GM06990 (cell line): Measurements from ENCODE around the gene STAC3.

Experiments
- DNase-seq: peaks from one replicate; pipeline ENCODE4 v3.0.0-alpha.2; 2011; ENCODE audit not compliant: insufficient read length; ENCODE audit errors: extremely low read depth
- H3K27me3 ChIP-seq: replicated peaks from 2 replicates; pipeline ENCODE4 v1.6.0; 2011; ENCODE audit warnings: low read length; ENCODE audit not compliant: control insufficient read depth, insufficient read depth
- H3K36me3 ChIP-seq: 2 replicates; pipeline ENCODE4 v1.5.1; 2011; ENCODE audit warnings: low read length; ENCODE audit not compliant: control insufficient read depth, insufficient read depth
- H3K4me3 ChIP-seq: replicated peaks from 2 replicates; pipeline ENCODE4 v1.5.1; 2011; ENCODE audit warnings: low read depth, mild to moderate bottlenecking, control low read depth, low read length
- TF ChIP-seq, protein P1 (sequence below): IDR thresholded peaks from 2 replicates; pipeline ENCODE4 v1.5.1; 2011; ENCODE audit warnings: low read length, control low read depth, mild to moderate bottlenecking, inconsistent platforms; ENCODE audit not compliant: insufficient read depth, poor library complexity, severe bottlenecking

STAC3 gene

DNA sequence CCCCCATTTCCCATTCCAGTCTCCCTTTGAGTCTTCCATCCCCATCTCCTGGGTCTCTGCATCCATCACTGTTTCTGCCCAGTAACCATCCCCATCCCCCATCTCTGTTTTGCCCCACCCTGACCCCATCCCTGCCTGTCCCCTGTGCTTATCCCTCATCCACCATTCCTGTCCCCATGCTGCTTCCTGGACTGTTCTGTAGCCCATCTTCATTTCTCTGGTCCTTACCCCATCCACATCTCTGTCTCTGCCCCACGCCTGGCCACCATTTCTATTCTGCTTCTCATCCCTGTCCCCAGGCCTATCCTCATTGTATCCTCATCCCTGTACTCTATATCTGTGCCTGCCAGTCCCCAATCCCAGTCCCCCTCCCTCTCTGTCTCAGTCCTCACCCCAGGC is 30.2 kb downstream of the STAC3 start:
- no peak overlapping the region for H3K4me3 ChIP-seq
- TF ChIP-seq, protein P1, sequence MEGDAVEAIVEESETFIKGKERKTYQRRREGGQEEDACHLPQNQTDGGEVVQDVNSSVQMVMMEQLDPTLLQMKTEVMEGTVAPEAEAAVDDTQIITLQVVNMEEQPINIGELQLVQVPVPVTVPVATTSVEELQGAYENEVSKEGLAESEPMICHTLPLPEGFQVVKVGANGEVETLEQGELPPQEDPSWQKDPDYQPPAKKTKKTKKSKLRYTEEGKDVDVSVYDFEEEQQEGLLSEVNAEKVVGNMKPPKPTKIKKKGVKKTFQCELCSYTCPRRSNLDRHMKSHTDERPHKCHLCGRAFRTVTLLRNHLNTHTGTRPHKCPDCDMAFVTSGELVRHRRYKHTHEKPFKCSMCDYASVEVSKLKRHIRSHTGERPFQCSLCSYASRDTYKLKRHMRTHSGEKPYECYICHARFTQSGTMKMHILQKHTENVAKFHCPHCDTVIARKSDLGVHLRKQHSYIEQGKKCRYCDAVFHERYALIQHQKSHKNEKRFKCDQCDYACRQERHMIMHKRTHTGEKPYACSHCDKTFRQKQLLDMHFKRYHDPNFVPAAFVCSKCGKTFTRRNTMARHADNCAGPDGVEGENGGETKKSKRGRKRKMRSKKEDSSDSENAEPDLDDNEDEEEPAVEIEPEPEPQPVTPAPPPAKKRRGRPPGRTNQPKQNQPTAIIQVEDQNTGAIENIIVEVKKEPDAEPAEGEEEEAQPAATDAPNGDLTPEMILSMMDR = no peak
- peaks cover 11% of the 10 kb centered on the region for H3K27me3 ChIP-seq
- no peaks in the 10 kb centered on the region for H3K36me3 ChIP-seq
- no peak for DNase-seq

DNA sequence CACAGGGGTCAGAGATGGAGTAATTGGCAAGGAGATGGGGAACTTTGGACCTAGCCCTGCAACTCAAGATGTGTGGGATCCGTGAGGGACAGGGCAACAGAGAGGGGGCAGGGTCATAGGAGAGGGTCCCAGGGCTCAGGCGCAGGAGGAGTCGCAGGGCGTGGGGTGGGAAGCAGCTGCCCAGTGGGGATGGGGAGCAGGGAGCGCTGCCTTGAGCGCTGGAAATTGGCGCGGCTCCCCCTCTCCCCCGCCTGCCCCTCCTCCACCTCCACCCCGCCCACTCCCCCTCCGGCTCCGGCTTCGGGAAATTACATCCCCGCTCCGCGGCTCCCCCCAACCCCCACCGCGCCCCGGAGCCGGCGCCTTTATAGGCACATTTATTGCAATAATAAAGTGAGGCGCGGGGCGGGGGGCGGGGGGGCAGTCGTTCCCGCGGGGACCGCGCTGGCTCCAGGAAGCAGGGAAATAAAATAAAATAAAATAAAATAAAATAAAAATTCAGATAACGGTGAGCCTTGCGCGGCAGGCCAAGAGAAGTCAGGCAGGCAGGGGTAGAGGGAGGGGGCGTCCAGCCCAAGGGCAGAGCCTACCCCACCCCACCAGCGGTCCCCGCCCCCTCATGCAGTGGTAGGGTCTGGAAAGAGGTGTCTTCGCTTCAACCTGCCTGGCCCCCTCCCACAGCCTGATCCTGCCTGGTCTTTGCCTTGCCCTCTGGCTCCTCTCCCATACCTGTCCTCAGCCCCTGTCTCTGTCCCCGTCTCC is 30.8 kb downstream of the STAC3 start:
- no peak for DNase-seq
- TF ChIP-seq, protein P1 = no peak
- Histone ChIP-seq H3K27me3 (peaks cover 13% of the 10 kb centered on the region), H3K4me3 (no peak overlapping the region), H3K36me3 (no peaks in the 10 kb centered on the region)

DNA sequence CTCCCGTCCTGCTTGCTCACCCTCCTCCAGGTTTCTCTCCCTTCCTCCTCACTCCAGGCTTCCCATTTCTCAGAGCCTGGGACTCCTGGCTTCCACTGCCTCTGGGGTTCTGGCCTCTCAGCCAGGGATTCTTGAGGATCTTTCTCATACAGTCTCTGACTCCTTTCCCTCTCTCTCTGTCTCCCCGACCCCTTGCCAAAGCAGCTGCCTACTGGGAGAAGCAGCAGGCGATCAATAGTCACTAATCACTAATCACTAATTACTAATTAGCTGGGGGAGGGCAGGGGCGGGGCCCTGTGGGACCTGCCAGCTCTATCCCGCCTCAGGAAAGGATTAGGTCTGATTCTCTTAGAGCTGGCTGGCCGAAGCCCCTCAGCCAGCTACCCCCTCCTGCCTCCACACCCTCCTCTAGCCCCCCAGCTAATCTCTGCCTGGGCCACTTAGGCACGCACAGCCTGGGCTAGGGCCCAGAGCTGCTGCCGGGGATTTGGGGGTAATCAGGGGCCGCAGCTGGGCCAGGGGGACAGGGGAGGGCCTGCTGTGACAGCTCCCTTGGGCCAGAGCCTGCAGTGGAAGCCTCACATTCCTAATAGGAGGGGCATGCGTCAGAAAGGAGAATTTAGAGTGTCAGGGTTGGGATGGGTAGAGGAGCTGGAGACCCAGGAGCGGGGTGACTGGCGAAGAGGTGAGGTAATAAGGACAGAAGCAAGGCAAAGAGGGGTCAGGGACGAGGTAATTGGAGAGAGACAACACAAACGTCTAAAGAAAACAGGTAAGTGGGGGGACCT is 31.6 kb downstream of the STAC3 start:
- no peak for DNase-seq
- TF ChIP-seq, protein P1 = no peak
- H3K27me3 ChIP-seq = peaks cover 13% of the 10 kb centered on the region

DNA sequence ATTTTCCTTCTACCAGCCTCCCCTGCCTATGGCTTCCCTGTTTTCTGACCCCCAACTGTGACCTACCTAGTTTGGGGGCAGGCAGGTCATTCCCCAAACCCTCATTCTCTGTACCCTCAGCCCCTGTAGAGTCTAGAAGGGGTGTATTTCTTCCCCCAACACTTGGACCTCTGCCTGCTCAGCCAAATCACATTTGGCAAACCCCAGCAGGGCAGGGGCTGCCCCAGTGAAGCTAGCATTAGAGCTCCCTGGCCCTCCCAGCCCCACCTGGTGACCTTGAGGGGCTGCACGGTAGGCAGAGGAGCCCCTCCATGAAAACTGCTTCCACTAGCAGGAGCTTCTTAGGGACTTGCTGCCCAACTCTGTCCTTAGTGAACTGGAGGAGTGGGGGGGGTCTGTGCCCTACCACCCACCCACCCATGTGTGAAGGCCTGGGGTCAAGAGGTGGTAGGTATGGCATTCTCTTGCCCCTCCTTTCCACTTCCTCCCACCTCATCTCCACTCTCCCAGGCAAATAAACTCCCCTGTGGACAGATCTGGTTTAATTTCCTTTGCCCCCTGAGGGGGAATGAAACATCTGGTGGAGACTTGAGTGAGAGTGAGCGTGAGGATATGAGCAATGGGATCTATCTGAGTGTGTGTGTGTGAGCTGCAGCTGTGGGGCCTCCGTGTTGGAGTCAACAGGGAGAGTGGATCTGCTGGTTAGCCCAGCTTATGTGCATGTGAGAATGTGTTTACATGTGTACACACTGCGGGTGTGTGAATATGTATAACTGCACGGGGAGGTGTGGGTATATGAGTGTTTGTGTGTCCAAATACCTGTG is 32.7 kb downstream of the STAC3 start:
- no peak for DNase-seq
- Histone ChIP-seq H3K27me3 (peaks cover 14% of the 10 kb centered on the region), H3K4me3 (no peak overlapping the region), H3K36me3 (no peaks in the 10 kb centered on the region)
- TF ChIP-seq, protein P1 = no peak

More for the DNA sequence above, 31.6 kb downstream of the STAC3 start:
- Histone ChIP-seq H3K36me3 (no peaks in the 10 kb centered on the region), H3K4me3 (no peak overlapping the region)

DNA sequence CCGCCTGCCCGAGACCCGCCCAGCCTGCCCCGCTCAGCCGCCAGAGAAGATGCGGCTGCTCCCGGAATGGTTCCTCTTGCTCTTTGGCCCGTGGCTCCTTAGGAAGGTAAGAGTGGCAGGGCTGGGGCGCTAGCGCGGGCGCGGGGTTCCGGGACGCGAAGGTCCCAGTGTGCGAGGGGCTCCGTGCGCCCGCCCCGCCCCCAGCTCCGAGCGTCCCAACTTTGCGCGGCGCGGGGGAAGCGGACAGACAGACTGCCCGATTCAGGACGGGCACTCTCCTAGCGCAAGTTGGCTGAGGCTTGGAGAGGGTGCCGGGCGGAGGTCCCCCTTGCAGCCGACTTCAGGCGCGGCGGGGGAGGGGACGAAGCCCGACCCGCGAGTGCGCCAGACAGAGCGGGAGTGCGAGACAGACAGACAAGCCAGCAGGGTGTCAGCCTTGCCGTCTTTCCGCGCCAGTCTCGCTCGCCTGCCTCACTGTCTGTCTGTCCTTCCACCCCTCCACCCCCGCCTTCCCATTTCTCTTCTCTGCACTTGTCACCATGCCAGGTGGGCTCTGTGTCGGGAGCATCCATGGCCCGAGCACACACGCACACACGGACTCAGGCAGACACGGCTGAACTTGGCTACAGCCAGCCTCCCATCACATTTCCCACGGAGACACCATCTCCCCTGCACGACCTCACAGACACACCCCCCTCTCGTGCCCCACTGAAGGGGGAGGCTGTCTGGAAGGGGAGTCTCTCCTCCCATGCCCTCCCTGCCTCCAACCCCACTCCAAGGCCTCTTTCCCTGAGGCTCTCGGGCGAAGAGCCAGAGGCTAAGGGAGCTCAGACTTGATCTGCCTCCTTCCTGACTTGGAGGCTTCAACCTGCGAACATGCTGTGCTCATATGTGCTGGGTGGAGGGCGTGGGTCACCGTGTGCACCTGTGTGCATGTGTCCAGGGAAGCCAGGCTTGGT is 33.8 kb downstream of the STAC3 start:
- TF ChIP-seq, protein P1 = no peak
- Histone ChIP-seq H3K27me3 (peaks cover 11% of the 10 kb centered on the region), H3K4me3 (peak overlapping the region; percentile 43), H3K36me3 (no peaks in the 10 kb centered on the region)
- no peak for DNase-seq
